Right lobe of liver (tissue), 6 donors: ENCODE results near the gene CEP350. TPM values are rescaled to one million over a fixed set of nuclear protein-coding genes. Genes with fewer than 3 reads are reported as not detected.

Source experiments
- ATAC-seq, 4 donors: fragments of 200-7000 bp; cut with Tn5 transposase; one replicate each; pipeline ENCODE4 v1.9.1; 2020; ENCODE audit warnings: mild to moderate bottlenecking in 4 of 4, moderate library complexity in 4 of 4
- DNase-seq, 3 donors: peaks; one replicate each; pipeline ENCODE4 v3.0.0-alpha.2; 2020
- H3K27ac ChIP-seq, 3 donors: fragments of 200-600 bp; one replicate each; pipeline ENCODE4 v1.8.0; 2022
- H3K27me3 ChIP-seq, 2 donors: fragments of 200-600 bp; one replicate each; pipeline ENCODE4 v1.8.0; 2022
- H3K36me3 ChIP-seq, 4 donors: fragments of 200-600 bp; sonication (generic) in 1 of 4; one replicate each; pipeline versions ENCODE4 v1.5.1 to v1.8.0; 2017 to 2022; ENCODE audit warnings: control low read depth in 1 of 4
- H3K4me1 ChIP-seq, 4 donors: fragments of 200-600 bp; sonication (generic) in 1 of 4; one replicate each; pipeline versions ENCODE4 v1.5.1 to v1.8.0; 2017 to 2022; ENCODE audit warnings: control low read depth in 1 of 4
- H3K4me3 ChIP-seq, 3 donors: fragments of 200-600 bp; one replicate each; pipeline ENCODE4 v1.8.0; 2022
- H3K9me3 ChIP-seq, 4 donors: fragments of 200-600 bp; sonication (generic) in 1 of 4; one replicate each; pipeline versions ENCODE4 v1.5.1 to v1.8.0; 2017 to 2022; ENCODE audit warnings: control low read depth in 1 of 4
- POLR2A ChIP-seq: fragments of 450-650 bp; IDR thresholded peaks from one replicate; pipeline ENCODE4 v1.6.1; 2017; ENCODE audit warnings: antibody characterized with exemption, mild to moderate bottlenecking
- WGBS: methylation state at CpG from one replicate; pipeline ENCODE4 v1.1.6; 2018; ENCODE audit warnings: low coverage, low lambda C conversion rate; ENCODE audit not compliant: insufficient coverage; ENCODE audit errors: missing lambda C conversion rate; 5-methylcytosine and 5-hydroxymethylcytosine counted together
- intact Hi-C, 2 donors: fragments of 100-400 bp; cut with DNase I; formaldehyde crosslinking; loops; one replicate each; pipeline versions ENCODE4 v1.11.2 to v1.14.1; 2022
- total RNA-seq, 6 experiments: library from RNA; depleted of rRNA in 2 of 6; stranded (reverse); fragments of >200 nt in 2 of 6; fragmentation: NEBNext Ultra II Directional in 3 of 6; extraction: Animal tissue kit (Norgen Biotek cat#: 25700) in 3 of 6; gene quantifications; one replicate each; pipeline versions ENCODE4 v1.1.0 to v1.2.4, GENCODE V29; 2016 to 2023
- TF ChIP-seq, protein P1 (sequence below), 4 donors: fragments of 200-600 bp in 3 of 4; fragments of 450-650 bp in 1 of 4; IDR thresholded peaks; one replicate each; pipeline versions ENCODE4 v1.5.1 to v1.8.0; 2016 to 2022; ENCODE audit warnings: antibody characterized with exemption in 4 of 4, mild to moderate bottlenecking in 2 of 4
- donor health status: DM: no; HTN: yes; CAD: no.
- donor health status: DM: no; HTN: no; CAD: no.
- donor health status: DM: no; HTN: no; CAD: no.
- donor health status: DM: no; HTN: yes; CAD: no.
- donor health status: DM: no; HTN: yes; CAD: no.

The CEP350 gene
- total RNA-seq, 6 experiments from 2014 or later = 15.6 to 24.6 (median 21.3) TPM

DNA sequence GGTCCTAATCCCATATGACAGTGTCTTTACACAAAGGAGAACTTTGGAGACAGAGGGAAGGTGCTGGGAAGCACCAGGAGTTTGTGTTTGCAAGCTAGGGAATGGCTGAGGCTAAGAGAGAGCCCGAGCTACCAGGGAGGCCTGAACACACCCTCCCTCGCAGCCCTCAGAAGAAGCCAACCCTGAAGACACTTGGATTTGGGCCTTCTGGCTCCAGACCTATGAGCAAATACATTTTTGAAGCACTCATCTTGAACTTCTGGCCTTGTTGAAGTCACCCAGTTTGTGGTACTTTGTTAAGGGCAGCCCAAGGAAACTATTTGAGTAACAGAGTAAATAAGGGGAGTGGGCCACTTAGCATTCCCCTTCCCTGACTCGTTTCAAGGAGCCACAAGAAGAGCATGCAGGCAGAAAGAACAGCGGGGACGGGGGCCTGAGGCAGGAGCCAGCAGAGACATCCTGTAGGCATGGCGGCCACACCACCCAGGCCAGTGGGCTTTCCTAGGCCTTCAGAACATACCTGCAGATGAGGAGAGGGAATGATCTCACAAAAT is 186.8 kb downstream of the CEP350 start:
- ATAC-seq = no peak
- H3K4me3 ChIP-seq = no peak overlapping the region

DNA sequence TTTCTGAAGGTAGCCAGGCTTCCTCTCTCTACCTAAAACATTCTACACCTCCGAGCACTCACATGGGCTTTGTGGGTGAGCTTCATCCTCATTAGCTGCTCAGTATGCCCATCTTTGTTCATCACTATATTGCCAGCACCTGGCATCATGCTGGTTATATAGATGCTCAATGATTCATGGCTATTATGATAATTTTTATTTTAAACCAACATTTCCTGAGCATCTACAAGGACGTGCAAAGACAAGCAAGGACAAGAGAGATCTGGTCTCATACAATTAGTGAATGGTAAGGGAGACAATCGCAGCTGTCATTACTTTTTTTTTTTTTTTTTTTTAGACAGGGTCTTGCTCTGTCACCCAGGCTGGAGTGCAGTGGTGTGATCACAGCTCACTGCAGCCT is 188.7 kb downstream of the CEP350 start:
- no peak overlapping the region for H3K27ac ChIP-seq
- H3K27me3 ChIP-seq = no peaks in the 10 kb centered on the region
- no peaks in the 10 kb centered on the region for H3K9me3 ChIP-seq
- 44% methylated on average over 3 of the region's 3 CpGs for WGBS
- TF ChIP-seq POLR2A = no peak
- TF ChIP-seq, protein P1, sequence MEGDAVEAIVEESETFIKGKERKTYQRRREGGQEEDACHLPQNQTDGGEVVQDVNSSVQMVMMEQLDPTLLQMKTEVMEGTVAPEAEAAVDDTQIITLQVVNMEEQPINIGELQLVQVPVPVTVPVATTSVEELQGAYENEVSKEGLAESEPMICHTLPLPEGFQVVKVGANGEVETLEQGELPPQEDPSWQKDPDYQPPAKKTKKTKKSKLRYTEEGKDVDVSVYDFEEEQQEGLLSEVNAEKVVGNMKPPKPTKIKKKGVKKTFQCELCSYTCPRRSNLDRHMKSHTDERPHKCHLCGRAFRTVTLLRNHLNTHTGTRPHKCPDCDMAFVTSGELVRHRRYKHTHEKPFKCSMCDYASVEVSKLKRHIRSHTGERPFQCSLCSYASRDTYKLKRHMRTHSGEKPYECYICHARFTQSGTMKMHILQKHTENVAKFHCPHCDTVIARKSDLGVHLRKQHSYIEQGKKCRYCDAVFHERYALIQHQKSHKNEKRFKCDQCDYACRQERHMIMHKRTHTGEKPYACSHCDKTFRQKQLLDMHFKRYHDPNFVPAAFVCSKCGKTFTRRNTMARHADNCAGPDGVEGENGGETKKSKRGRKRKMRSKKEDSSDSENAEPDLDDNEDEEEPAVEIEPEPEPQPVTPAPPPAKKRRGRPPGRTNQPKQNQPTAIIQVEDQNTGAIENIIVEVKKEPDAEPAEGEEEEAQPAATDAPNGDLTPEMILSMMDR (IDR thresholded peaks at IDR 0.05) = no peak
- ATAC-seq (no peak), DNase-seq (no peak)
- H3K36me3 ChIP-seq = no peaks in the 10 kb centered on the region
- H3K4me1 ChIP-seq = no peaks in the 10 kb centered on the region
- intact Hi-C loops = no loop called here
- no peak overlapping the region for H3K4me3 ChIP-seq

More for the DNA sequence above, 186.8 kb downstream of the CEP350 start:
- no peak for DNase-seq
- H3K9me3 ChIP-seq = no peaks in the 10 kb centered on the region
- H3K27ac ChIP-seq = no peak overlapping the region
- H3K36me3 ChIP-seq = no peaks in the 10 kb centered on the region
- no peaks in the 10 kb centered on the region for H3K4me1 ChIP-seq
- WGBS = 54% methylated on average over 4 of the region's 6 CpGs
- intact Hi-C loops = no loop called here
- H3K27me3 ChIP-seq = no peaks in the 10 kb centered on the region
- TF ChIP-seq, protein P1 (IDR thresholded peaks at IDR 0.05) = no peak
- no peak for TF ChIP-seq POLR2A

DNA sequence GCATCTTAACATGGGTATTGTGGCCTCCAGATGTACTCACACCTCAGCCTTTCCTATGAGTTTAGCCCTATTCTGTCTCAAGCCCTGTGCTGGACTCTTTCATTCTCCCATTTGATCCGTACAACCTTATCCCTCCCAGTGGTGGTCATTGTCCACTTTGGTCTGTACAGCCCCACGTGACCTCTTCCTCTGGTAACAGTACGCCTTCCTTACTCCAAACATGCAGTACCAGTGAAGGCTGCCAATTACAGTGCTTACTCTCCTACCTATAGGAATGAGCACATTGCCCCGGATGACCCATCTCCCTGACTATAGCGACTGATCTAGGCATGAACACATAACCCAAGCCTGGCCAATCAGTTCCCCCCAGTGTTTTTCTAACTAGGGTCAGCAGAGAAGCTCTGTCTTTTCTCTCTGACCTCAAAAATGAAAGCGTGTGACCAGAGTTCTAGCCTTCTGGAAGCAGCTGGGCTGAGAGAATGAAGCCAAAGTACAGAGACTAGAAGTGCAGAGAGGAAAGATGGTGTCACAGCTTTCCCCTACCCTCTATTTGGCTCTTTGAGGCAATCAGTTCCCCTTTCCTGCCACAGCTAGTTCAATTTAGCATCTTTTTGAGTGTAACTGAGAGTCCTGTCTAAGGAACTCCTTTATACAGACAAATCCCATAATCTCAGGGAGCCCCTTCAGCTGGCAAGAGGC is 190.2 kb downstream of the CEP350 start:
- H3K9me3 ChIP-seq = no peaks in the 10 kb centered on the region
- no peaks in the 10 kb centered on the region for H3K4me1 ChIP-seq
- no peak overlapping the region for H3K27ac ChIP-seq
- H3K4me3 ChIP-seq = no peak overlapping the region
- H3K36me3 ChIP-seq = no peaks in the 10 kb centered on the region
- DNase-seq = no peak
- no peaks in the 10 kb centered on the region for H3K27me3 ChIP-seq
- intact Hi-C loops = no loop called here
- 70% methylated on average over 5 of the region's 6 CpGs for WGBS
- no peak for TF ChIP-seq POLR2A
- TF ChIP-seq, protein P1 (IDR thresholded peaks at IDR 0.05) = no peak
- ATAC-seq = no peak

DNA sequence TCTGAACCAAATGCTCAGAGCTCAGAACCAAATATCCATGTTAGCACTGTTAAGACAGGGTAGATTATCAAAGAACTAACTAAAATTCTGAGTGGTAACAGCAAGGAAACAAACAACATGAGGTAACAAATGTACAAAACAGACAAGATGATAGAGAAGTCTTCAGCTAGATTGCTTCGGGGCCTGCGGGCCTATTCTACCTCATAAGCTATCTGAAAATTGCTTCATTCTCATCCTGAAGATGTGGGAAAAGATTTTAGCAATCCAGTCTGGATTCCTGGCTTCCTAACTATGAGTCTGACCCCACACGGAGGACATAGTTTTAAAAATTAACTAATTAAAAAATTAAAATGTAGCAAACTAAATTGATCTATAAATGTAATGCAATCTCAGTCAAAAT is 190.8 kb downstream of the CEP350 start:
- H3K27me3 ChIP-seq = no peaks in the 10 kb centered on the region
- no peak overlapping the region for H3K4me3 ChIP-seq
- no peak for TF ChIP-seq POLR2A
- TF ChIP-seq, protein P1 (IDR thresholded peaks at IDR 0.05) = no peak
- WGBS = 72% methylated on average over 3 of the region's 3 CpGs
- H3K4me1 ChIP-seq = no peaks in the 10 kb centered on the region
- no peak overlapping the region for H3K27ac ChIP-seq
- DNase-seq (no peak), ATAC-seq (no peak)
- intact Hi-C loops = no loop called here
- no peaks in the 10 kb centered on the region for H3K9me3 ChIP-seq
- no peaks in the 10 kb centered on the region for H3K36me3 ChIP-seq
